Thyroid gland (tissue), 4 donors: Measurements from ENCODE around the gene CRYBA2.

Experiments used
- POLR2A ChIP-seq, 2 donors: fragments of 450-650 bp; IDR thresholded peaks; one replicate each; pipeline ENCODE4 v1.6.1; 2017; ENCODE audit warnings: antibody characterized with exemption in 2 of 2, mild to moderate bottlenecking in 2 of 2, moderate library complexity in 1 of 2
- TF ChIP-seq, protein P1 (sequence below), 6 experiments: fragments of 200-600 bp in 3 of 6; fragments of 450-650 bp in 3 of 6; sonication (generic) in 3 of 6; IDR thresholded peaks; one replicate each; pipeline ENCODE4 v1.5.1; 2016 to 2019; ENCODE audit warnings: antibody characterized with exemption in 6 of 6, mild to moderate bottlenecking in 2 of 6, inconsistent platforms in 1 of 6, moderate library complexity in 1 of 6

GRCh38 chr2:219025637-219026585 is 32.7 kb upstream of the CRYBA2 start:
- TF ChIP-seq, protein P1, sequence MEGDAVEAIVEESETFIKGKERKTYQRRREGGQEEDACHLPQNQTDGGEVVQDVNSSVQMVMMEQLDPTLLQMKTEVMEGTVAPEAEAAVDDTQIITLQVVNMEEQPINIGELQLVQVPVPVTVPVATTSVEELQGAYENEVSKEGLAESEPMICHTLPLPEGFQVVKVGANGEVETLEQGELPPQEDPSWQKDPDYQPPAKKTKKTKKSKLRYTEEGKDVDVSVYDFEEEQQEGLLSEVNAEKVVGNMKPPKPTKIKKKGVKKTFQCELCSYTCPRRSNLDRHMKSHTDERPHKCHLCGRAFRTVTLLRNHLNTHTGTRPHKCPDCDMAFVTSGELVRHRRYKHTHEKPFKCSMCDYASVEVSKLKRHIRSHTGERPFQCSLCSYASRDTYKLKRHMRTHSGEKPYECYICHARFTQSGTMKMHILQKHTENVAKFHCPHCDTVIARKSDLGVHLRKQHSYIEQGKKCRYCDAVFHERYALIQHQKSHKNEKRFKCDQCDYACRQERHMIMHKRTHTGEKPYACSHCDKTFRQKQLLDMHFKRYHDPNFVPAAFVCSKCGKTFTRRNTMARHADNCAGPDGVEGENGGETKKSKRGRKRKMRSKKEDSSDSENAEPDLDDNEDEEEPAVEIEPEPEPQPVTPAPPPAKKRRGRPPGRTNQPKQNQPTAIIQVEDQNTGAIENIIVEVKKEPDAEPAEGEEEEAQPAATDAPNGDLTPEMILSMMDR (IDR thresholded peaks at IDR 0.05), result no peak
- no peak for TF ChIP-seq POLR2A (IDR thresholded peaks at IDR 0.05)
